ENCODE results near the gene C16orf95. TPM values are rescaled to one million over a fixed set of nuclear protein-coding genes. Genes with fewer than 3 reads are reported as not detected.

The C16orf95 gene, protein sequence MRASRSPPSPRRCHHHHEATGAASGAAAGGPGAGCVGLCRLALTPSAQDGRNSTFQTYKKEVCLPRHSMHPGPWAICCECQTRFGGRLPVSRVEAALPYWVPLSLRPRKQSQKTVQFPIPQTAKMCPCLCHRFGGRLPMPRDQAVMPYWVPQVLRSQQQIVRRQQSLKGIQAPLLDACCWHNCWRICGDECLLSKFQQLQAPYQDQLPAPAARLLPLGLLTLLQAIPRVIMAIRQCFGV
- 1.9 and 3.6 TPM in 2 replicates for total RNA-seq (2014; rRNA removed; shearing (Covaris generic))

GRCh38 chr16:87316923-87317749 is at the start of gene C16orf95:
C16orf95 (minus strand) TSS chr16:87317392; CDS start chr16:87317242, 150 bp downstream.

Small RNA genes lying within 50 kb of the gene (small RNA-seq; reads per million reads assigned to genes)
- gene AC010531.2 = not detected

Other genes starting within 250 kb of the C16orf95 start
- gene FBXO31, start 66.4 kb upstream of the C16orf95 start, total RNA-seq (2014; rRNA removed; shearing (Covaris generic)) = 24.6 and 34.1 TPM in 2 replicates
- 13.8 and 21.2 TPM in 2 replicates for gene MAP1LC3B, start 74.9 kb upstream of the C16orf95 start, total RNA-seq (2014; rRNA removed; shearing (Covaris generic))
- gene ZCCHC14, start 175.6 kb upstream of the C16orf95 start, total RNA-seq (2014; rRNA removed; shearing (Covaris generic)) = 3.2 and 3.4 TPM in 2 replicates

Measured in A375 (cell line).